HCT116 (cell line): Measurements from ENCODE around the gene NCAPH2. TPM values are rescaled to one million over a fixed set of nuclear protein-coding genes. Genes with fewer than 3 reads are reported as not detected.

Experiments
- ATAC-seq: fragments of 200-7000 bp; cut with Tn5 transposase; 2 replicates; pipeline ENCODE4 v1.9.1; 2020; ENCODE audit warnings: mild to moderate bottlenecking, moderate library complexity
- BruUV-seq: library from RNA; stranded (reverse); fragments of 400-500 nt; replicated peaks from 2 replicates; lab custom pipeline; 2021; lab: Mats Ljungman, UMichigan
- CTCF ChIA-PET: fragments of 300-600 bp; sonication (Branson Sonifier 250); formaldehyde crosslinking; loops from one replicate; lab custom pipeline; 2021; ENCODE audit warnings: antibody characterized with exemption; lab: Charles Lee
- POLR2A ChIA-PET: fragments of 300-600, 350-600 bp; sonication (Branson Sonifier 250); formaldehyde crosslinking; loops from one replicate; lab custom pipeline; 2021; ENCODE audit warnings: antibody characterized with exemption; lab: Charles Lee
- RAD21 ChIA-PET, 2 experiments: fragments of 300-600 bp; sonication (Branson Sonifier 250); formaldehyde crosslinking; loops; one replicate each; lab custom pipeline; 2023; ENCODE audit warnings: low total read pairs in 2 of 2; ENCODE audit not compliant: uncharacterized antibody in 2 of 2, unreplicated experiment in 2 of 2, low non-redundant PET in 1 of 2; lab: Charles Lee
- DNase-seq: peaks from one replicate; pipeline ENCODE4 v3.0.0-alpha.2; 2010; ENCODE audit warnings: low read depth, low spot score
- H2AFZ ChIP-seq: fragments of 200-600 bp; shearing (Covaris generic), sonication (generic); 2 replicates; pipeline ENCODE4 v1.6.1; 2017; ENCODE audit warnings: low read depth, mixed run types, mixed read lengths, antibody characterized with exemption, low read length; ENCODE audit not compliant: poor library complexity, severe bottlenecking
- H3K27ac ChIP-seq: 2 replicates; pipeline ENCODE4 v1.5.1; 2012; ENCODE audit warnings: low read depth, low read length
- H3K27me3 ChIP-seq: fragments of 200-600 bp; sonication (generic); 2 replicates; pipeline ENCODE4 v1.6.1; 2016; ENCODE audit warnings: mixed run types, low read length, mixed read lengths; ENCODE audit not compliant: insufficient read depth
- H3K36me3 ChIP-seq, 2 experiments: fragments of 200-500 bp in 1 of 2; fragments of 200-600 bp in 1 of 2; sonication (Bioruptor generic) in 1 of 2; sonication (generic) in 1 of 2; 2 replicates each; pipeline versions ENCODE4 v1.5.1 to v1.6.1; 2014 to 2016; ENCODE audit warnings: low read length in 2 of 2, inconsistent platforms in 1 of 2, mixed read lengths in 1 of 2, mixed run types in 1 of 2; ENCODE audit not compliant: insufficient read depth in 2 of 2, control insufficient read depth in 1 of 2
- H3K4me1 ChIP-seq, 2 experiments: fragments of 200-600 bp in 1 of 2; sonication (generic) in 1 of 2; 2 replicates each; pipeline versions ENCODE4 v1.5.1 to v1.6.1; 2012 to 2017; ENCODE audit warnings: low read length in 2 of 2, inconsistent platforms in 1 of 2, mild to moderate bottlenecking in 1 of 2, mixed read lengths in 1 of 2, mixed run types in 1 of 2, moderate library complexity in 1 of 2; ENCODE audit not compliant: insufficient read depth in 2 of 2, control insufficient read depth in 1 of 2
- H3K4me2 ChIP-seq: fragments of 200-600 bp; sonication (generic); 2 replicates; pipeline ENCODE4 v1.6.1; 2017; ENCODE audit warnings: mixed run types, low read length, mixed read lengths
- H3K4me3 ChIP-seq, 2 experiments: fragments of 200-600 bp in 1 of 2; sonication (generic) in 1 of 2; replicated peaks in 1 of 2; 2 replicates each; pipeline ENCODE4 v1.5.1; 2011 to 2016; ENCODE audit warnings: low read length in 2 of 2, control low read depth in 1 of 2, low read depth in 1 of 2, mild to moderate bottlenecking in 1 of 2, mixed read lengths in 1 of 2, mixed run types in 1 of 2
- H3K79me2 ChIP-seq: fragments of 200-600 bp; sonication (generic); 2 replicates; pipeline ENCODE4 v1.6.1; 2017; ENCODE audit warnings: mild to moderate bottlenecking, mixed run types, low read length, moderate library complexity, mixed read lengths; ENCODE audit not compliant: insufficient read depth
- H3K9ac ChIP-seq: fragments of 200-600 bp; sonication (generic); 2 replicates; pipeline ENCODE4 v1.6.1; 2016; ENCODE audit warnings: low read length, mixed read lengths
- H3K9me2 ChIP-seq: fragments of 200-600 bp; sonication (generic), shearing (Covaris generic); 2 replicates; pipeline ENCODE4 v1.6.1; 2017; ENCODE audit warnings: mixed run types, mild to moderate bottlenecking, moderate library complexity; ENCODE audit not compliant: insufficient read depth
- H3K9me3 ChIP-seq, 2 experiments: fragments of 200-500 bp in 1 of 2; fragments of 200-600 bp in 1 of 2; sonication (Bioruptor generic) in 1 of 2; sonication (generic) in 1 of 2; 2 replicates each; pipeline ENCODE4 v1.6.1; 2014 to 2017; ENCODE audit warnings: low read length in 2 of 2, mixed read lengths in 2 of 2, inconsistent platforms in 1 of 2, low read depth in 1 of 2, mild to moderate bottlenecking in 1 of 2, mixed run types in 1 of 2, moderate library complexity in 1 of 2; ENCODE audit not compliant: control insufficient read depth in 1 of 2, insufficient read depth in 1 of 2
- H4K20me1 ChIP-seq: fragments of 200-600 bp; sonication (generic), shearing (Covaris generic); 2 replicates; pipeline ENCODE4 v1.6.1; 2017; ENCODE audit warnings: mixed run types, mild to moderate bottlenecking, moderate library complexity; ENCODE audit not compliant: insufficient read depth
- CBX3 ChIP-seq: IDR thresholded peaks from 2 replicates; pipeline ENCODE4 v1.6.1; 2012; ENCODE audit warnings: low read depth
- CEBPB ChIP-seq: IDR thresholded peaks from 2 replicates; pipeline ENCODE4 v1.6.1; 2012; ENCODE audit warnings: low read depth
- EGR1 ChIP-seq: IDR thresholded peaks from 2 replicates; pipeline ENCODE4 v1.6.1; 2012; ENCODE audit warnings: low read depth
- POLR2A ChIP-seq: IDR thresholded peaks from 2 replicates; pipeline ENCODE4 v1.7.0; 2011; ENCODE audit warnings: borderline replicate concordance; ENCODE audit not compliant: insufficient read depth, insufficient read length; ENCODE audit errors: extremely low read depth
- POLR2AphosphoS5 ChIP-seq: IDR thresholded peaks from 2 replicates; pipeline ENCODE4 v1.6.1; 2011; ENCODE audit warnings: mild to moderate bottlenecking, low read depth, low read length, moderate library complexity
- SIN3A ChIP-seq: IDR thresholded peaks from 2 replicates; pipeline ENCODE4 v1.6.1; 2012; ENCODE audit warnings: low read depth
- ZFX ChIP-seq: fragments of 450-650 bp; IDR thresholded peaks from 2 replicates; pipeline ENCODE4 v1.6.1; 2017
- intact Hi-C: fragments of 100-400 bp; cut with micrococcal nuclease; formaldehyde crosslinking; loops from 2 replicates; pipeline ENCODE4 v1.10.0; 2022
- total RNA-seq: library from RNA; stranded (reverse); gene quantifications from one replicate; pipeline ENCODE4 v1.2.1, GENCODE V29; 2021; ENCODE audit not compliant: unreplicated experiment
- TF ChIP-seq, protein P1 (sequence below), 3 experiments: fragments of 200-600 bp in 1 of 3; sonication (generic) in 1 of 3; IDR thresholded peaks in 2 of 3; conservative IDR thresholded peaks in 1 of 3; 2 replicates each; pipeline ENCODE4 v1.5.1; 2012 to 2017; ENCODE audit warnings: low read depth in 2 of 3, low read length in 2 of 3, antibody characterized with exemption in 1 of 3, borderline replicate concordance in 1 of 3, control low read depth in 1 of 3, mild to moderate bottlenecking in 1 of 3, mixed read lengths in 1 of 3, mixed run types in 1 of 3, moderate library complexity in 1 of 3; ENCODE audit not compliant: insufficient read depth in 1 of 3
- TF ChIP-seq, protein P2 (sequence below): IDR thresholded peaks from 2 replicates; pipeline ENCODE4 v1.6.1; 2012; ENCODE audit warnings: low read depth

Gene NCAPH2
- total RNA-seq, 1 experiment from 2014 or later = 99.1 TPM

DNA sequence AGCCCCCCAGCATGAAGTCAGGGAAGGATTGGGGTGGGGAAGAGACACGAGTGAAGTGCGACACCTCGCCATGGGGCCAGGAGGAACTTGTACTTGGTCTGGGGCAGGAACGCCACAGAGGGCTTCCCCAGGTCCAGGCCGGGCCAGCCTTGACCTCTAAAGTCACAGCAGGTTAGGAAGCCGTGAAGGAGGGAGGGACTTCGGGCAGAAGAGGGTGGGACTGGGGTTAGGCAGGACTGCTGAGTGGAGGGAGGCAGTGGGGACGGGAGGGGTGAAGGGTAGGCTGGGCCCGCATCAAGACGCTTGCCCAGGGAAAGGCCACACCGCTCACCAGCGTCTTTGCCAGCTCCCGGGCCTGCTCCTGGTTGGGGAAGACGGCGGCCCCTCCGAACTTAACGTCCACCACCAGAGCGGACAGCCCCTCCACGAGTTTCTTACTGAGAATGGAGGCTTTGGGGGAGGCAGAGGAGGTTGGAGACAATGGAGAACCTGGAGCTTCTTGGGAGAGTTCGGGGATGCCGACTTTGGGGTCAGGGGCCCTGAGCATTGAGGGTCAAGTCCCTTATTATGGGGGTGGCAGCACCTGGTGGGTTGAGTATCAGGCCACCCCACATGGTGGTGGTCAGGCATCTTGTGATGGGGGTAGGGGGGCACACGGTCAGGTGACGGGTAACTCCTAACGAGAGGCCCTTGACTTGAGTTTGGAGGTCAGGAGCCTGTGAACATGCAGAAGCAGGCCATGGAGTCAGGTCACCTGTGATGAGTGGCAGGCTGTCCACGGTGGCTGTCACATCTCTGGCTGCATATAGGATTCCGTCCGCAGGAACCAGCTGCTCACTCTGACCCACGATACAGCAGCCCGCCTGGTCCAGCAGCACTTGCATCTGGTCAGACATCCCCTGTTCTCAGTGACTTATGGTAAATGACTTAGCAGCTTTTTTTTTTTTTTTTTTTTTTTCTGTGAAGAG lies 19.1 kb downstream of the NCAPH2 start:
- Histone ChIP-seq H3K4me1 (peaks cover 13 to 79% of the 10 kb centered on the region in 2 experiments; a peak in 3 of 4 replicates), H4K20me1 (no peaks in the 10 kb centered on the region), H3K9me2 (no peaks in the 10 kb centered on the region), H2AFZ (no peak overlapping the region), H3K27ac (peak overlapping the region; percentile 100), H3K4me2 (peak overlapping the region; percentile 99), H3K27me3 (no peaks in the 10 kb centered on the region), H3K36me3 (peaks cover 0 to 11% of the 10 kb centered on the region in 2 experiments; a peak in 2 of 4 replicates), H3K9me3 (no peaks in the 10 kb centered on the region), H3K4me3 (peak overlapping the region; percentile 78 to 85), H3K79me2 (peaks cover 30% of the 10 kb centered on the region), H3K9ac (peak overlapping the region; percentile 93)
- POLR2A ChIA-PET = interaction anchor here (1.1 to 2.1 kb wide), 3 partner anchors 9 to 36 kb away, joined by 3 to 8 read pairs (median 4); partner anchors contain the start of genes LMF2, NCAPH2 and SYCE3
- ATAC-seq = peak; percentile 28
- DNase-seq = no peak
- TF ChIP-seq POLR2AphosphoS5 (peak; percentile 62), CBX3 (no peak), POLR2A (peak; percentile 94), ZFX (0 out of 2 replicates have a peak, but pooled peaks have one; percentile 19)
- CTCF ChIA-PET = no interaction called here
- no TSS peak for BruUV-seq
- RAD21 ChIA-PET = interaction anchor here in 1 of 2 experiments (0.8 kb wide), 1 partner anchor 36 kb away, joined by 3 read pairs; no protein-coding TSS in a partner anchor
- intact Hi-C loops = no loop called here

- ATAC-seq (no peak), DNase-seq (no peak)
- H3K79me2 ChIP-seq = peaks cover 26% of the 10 kb centered on the region
- ChIA-PET POLR2A (interaction anchor here (0.8 to 1.2 kb wide), 2 partner anchors 20 to 35 kb away, joined by 3 read pairs; partner anchors contain the start of genes LMF2, NCAPH2 and SYCE3), RAD21 (interaction anchor here in 1 of 2 experiments (0.8 kb wide), 1 partner anchor 35 kb away, joined by 3 read pairs; no protein-coding TSS in a partner anchor), CTCF (no interaction called here)
- H3K36me3 ChIP-seq = peaks cover 0 to 7% of the 10 kb centered on the region in 2 experiments; a peak in 2 of 4 replicates
- no TSS peak for BruUV-seq
- TF ChIP-seq CEBPB (no peak), SIN3A (no peak), EGR1 (no peak)
- TF ChIP-seq, protein P1, sequence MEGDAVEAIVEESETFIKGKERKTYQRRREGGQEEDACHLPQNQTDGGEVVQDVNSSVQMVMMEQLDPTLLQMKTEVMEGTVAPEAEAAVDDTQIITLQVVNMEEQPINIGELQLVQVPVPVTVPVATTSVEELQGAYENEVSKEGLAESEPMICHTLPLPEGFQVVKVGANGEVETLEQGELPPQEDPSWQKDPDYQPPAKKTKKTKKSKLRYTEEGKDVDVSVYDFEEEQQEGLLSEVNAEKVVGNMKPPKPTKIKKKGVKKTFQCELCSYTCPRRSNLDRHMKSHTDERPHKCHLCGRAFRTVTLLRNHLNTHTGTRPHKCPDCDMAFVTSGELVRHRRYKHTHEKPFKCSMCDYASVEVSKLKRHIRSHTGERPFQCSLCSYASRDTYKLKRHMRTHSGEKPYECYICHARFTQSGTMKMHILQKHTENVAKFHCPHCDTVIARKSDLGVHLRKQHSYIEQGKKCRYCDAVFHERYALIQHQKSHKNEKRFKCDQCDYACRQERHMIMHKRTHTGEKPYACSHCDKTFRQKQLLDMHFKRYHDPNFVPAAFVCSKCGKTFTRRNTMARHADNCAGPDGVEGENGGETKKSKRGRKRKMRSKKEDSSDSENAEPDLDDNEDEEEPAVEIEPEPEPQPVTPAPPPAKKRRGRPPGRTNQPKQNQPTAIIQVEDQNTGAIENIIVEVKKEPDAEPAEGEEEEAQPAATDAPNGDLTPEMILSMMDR (IDR thresholded peaks at IDR 0.05 in 2 of 3, conservative IDR thresholded peaks at IDR 0.05 in 1 of 3; ENCODE audit: borderline replicate concordance in 1 of 3, insufficient read depth in 1 of 3, low read depth in 2 of 3, low read length in 2 of 3) = no peak
- TF ChIP-seq, protein P2, sequence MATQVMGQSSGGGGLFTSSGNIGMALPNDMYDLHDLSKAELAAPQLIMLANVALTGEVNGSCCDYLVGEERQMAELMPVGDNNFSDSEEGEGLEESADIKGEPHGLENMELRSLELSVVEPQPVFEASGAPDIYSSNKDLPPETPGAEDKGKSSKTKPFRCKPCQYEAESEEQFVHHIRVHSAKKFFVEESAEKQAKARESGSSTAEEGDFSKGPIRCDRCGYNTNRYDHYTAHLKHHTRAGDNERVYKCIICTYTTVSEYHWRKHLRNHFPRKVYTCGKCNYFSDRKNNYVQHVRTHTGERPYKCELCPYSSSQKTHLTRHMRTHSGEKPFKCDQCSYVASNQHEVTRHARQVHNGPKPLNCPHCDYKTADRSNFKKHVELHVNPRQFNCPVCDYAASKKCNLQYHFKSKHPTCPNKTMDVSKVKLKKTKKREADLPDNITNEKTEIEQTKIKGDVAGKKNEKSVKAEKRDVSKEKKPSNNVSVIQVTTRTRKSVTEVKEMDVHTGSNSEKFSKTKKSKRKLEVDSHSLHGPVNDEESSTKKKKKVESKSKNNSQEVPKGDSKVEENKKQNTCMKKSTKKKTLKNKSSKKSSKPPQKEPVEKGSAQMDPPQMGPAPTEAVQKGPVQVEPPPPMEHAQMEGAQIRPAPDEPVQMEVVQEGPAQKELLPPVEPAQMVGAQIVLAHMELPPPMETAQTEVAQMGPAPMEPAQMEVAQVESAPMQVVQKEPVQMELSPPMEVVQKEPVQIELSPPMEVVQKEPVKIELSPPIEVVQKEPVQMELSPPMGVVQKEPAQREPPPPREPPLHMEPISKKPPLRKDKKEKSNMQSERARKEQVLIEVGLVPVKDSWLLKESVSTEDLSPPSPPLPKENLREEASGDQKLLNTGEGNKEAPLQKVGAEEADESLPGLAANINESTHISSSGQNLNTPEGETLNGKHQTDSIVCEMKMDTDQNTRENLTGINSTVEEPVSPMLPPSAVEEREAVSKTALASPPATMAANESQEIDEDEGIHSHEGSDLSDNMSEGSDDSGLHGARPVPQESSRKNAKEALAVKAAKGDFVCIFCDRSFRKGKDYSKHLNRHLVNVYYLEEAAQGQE = no peak
- H2AFZ ChIP-seq = no peak overlapping the region
- H3K27me3 ChIP-seq = no peaks in the 10 kb centered on the region
- H3K9me3 ChIP-seq = no peaks in the 10 kb centered on the region
- peaks cover 16 to 85% of the 10 kb centered on the region in 2 experiments; a peak in 3 of 4 replicates for H3K4me1 ChIP-seq
- H4K20me1 ChIP-seq = no peaks in the 10 kb centered on the region
- H3K4me2 ChIP-seq = no peak overlapping the region
- intact Hi-C loops = no loop called here
- no peak overlapping the region for H3K9ac ChIP-seq
- H3K4me3 ChIP-seq = no peak overlapping the region
- peak overlapping the region; percentile 100 for H3K27ac ChIP-seq
- H3K9me2 ChIP-seq = no peaks in the 10 kb centered on the region
These were observed 20.1 kb downstream of the NCAPH2 start for GRCh38 chr22:50527921-50528681.
